ENCODE measurements around the gene ZNF638.

DNA sequence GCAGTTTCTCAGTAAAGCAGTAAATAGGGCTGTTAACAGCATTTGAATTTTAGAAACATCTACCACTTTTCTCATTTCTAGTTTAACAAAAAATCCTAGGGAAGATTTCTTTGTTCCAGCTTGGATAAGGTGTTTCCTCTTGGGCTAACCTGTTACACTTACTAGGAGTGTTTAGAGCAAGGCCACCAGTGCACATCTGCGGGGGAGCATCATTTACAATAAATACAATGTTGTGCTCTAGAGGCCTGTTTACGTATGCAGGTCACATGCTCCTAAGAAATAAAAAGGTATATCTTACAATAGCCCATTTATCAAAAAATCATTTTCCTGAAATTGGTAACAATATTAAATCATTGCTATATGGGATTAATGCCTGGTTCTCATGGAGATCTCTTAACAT, 8.1 kb downstream of the ZNF638 start:
- TF ChIP-seq, protein P1, sequence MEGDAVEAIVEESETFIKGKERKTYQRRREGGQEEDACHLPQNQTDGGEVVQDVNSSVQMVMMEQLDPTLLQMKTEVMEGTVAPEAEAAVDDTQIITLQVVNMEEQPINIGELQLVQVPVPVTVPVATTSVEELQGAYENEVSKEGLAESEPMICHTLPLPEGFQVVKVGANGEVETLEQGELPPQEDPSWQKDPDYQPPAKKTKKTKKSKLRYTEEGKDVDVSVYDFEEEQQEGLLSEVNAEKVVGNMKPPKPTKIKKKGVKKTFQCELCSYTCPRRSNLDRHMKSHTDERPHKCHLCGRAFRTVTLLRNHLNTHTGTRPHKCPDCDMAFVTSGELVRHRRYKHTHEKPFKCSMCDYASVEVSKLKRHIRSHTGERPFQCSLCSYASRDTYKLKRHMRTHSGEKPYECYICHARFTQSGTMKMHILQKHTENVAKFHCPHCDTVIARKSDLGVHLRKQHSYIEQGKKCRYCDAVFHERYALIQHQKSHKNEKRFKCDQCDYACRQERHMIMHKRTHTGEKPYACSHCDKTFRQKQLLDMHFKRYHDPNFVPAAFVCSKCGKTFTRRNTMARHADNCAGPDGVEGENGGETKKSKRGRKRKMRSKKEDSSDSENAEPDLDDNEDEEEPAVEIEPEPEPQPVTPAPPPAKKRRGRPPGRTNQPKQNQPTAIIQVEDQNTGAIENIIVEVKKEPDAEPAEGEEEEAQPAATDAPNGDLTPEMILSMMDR (conservative IDR thresholded peaks at IDR 0.05): no peak
- no peak for TF ChIP-seq ZFX (IDR thresholded peaks at IDR 0.05)

Data from C4-2B (cell line).